ENCODE measurements around the gene LITAFD.

Gene LITAFD

GRCh38 chr16:8929086-8929748 is 47.1 kb downstream of the LITAFD start:
- Histone ChIP-seq H3K9me2 (replicated peaks; ENCODE audit: control insufficient read depth, low read length) (no peaks in the 10 kb centered on the region), H3K4me2 (ENCODE audit: low read length) (no peak overlapping the region), H3F3A (ENCODE audit: control insufficient read depth, insufficient read depth) (no peaks in the 10 kb centered on the region), H3K27me3 (ENCODE audit: control insufficient read depth, low read length) (no peaks in the 10 kb centered on the region), H3K79me2 (ENCODE audit: control insufficient read depth, low read length) (peaks cover 99% of the 10 kb centered on the region), H3K4me3 (ENCODE audit: low read length) (no peak overlapping the region), H3K9me3 (ENCODE audit: control insufficient read depth, insufficient read depth, low read length) (no peaks in the 10 kb centered on the region), H4K20me1 (ENCODE audit: control insufficient read depth, insufficient read depth, low read depth, low read length) (peaks cover 52% of the 10 kb centered on the region), H3K36me3 (ENCODE audit: control insufficient read depth, low read length) (peaks cover 64% of the 10 kb centered on the region), H3K27ac (ENCODE audit: low read depth, low read length) (no peak overlapping the region), H3K4me1 (ENCODE audit: control insufficient read depth, low read length) (peaks cover 8% of the 10 kb centered on the region; the same call in 1 of the 2 replicates)
- no peak for TF ChIP-seq CTCF (IDR thresholded peaks at IDR 0.05; ENCODE audit: low read depth, low read length, poor library complexity, severe bottlenecking)
- no peak for TF ChIP-seq EZH2phosphoT487 (IDR thresholded peaks at IDR 0.05; ENCODE audit: borderline replicate concordance, low read length)

DNA sequence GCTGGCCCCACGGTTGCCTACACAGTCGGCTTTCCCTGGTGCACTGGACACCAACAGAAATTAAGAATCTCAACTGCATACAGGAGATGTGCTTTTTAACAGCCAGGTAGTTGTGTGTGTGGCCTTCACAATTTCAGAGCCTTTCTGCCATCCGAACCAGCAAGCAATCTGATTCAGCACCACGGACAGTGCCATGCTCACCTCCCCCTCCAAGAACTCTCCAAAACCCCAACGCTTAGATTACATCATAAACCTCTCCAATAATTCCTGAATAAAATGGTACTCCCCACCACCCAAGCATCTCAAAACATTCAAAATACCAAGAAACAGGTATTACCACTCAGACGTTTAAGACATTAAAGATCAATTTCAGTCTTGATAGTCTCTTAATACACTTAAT is 49.7 kb downstream of the LITAFD start:
- H4K20me1 ChIP-seq (ENCODE audit: control insufficient read depth, insufficient read depth, low read depth, low read length), result peaks cover 65% of the 10 kb centered on the region

GRCh38 chr16:8934601-8935000 is 52.5 kb downstream of the LITAFD start:
- TF ChIP-seq CTCF (IDR thresholded peaks at IDR 0.05; ENCODE audit: low read depth, low read length, poor library complexity, severe bottlenecking) (no peak), EZH2phosphoT487 (IDR thresholded peaks at IDR 0.05; ENCODE audit: borderline replicate concordance, low read length) (no peak)
- H3K4me3 ChIP-seq (ENCODE audit: low read length), result no peak overlapping the region
- H3K27me3 ChIP-seq (ENCODE audit: control insufficient read depth, low read length), result no peaks in the 10 kb centered on the region
- no peak overlapping the region for H3K4me2 ChIP-seq (ENCODE audit: low read length)
- H3K4me1 ChIP-seq (ENCODE audit: control insufficient read depth, low read length), result peaks cover 56% of the 10 kb centered on the region
- H3K27ac ChIP-seq (ENCODE audit: low read depth, low read length), result no peak overlapping the region
- H3K36me3 ChIP-seq (ENCODE audit: control insufficient read depth, low read length), result peaks cover 24% of the 10 kb centered on the region
- H3K79me2 ChIP-seq (ENCODE audit: control insufficient read depth, low read length), result peaks cover 100% of the 10 kb centered on the region
- no peaks in the 10 kb centered on the region for H3K9me3 ChIP-seq (ENCODE audit: control insufficient read depth, insufficient read depth, low read length)
- peaks cover 83% of the 10 kb centered on the region for H4K20me1 ChIP-seq (ENCODE audit: control insufficient read depth, insufficient read depth, low read depth, low read length)
- no peaks in the 10 kb centered on the region for H3K9me2 ChIP-seq (replicated peaks; ENCODE audit: control insufficient read depth, low read length)
- H3F3A ChIP-seq (ENCODE audit: control insufficient read depth, insufficient read depth), result peaks cover 9% of the 10 kb centered on the region

More for the DNA sequence above, 49.7 kb downstream of the LITAFD start:
- TF ChIP-seq EZH2phosphoT487 (IDR thresholded peaks at IDR 0.05; ENCODE audit: borderline replicate concordance, low read length), result no peak
- Histone ChIP-seq H3F3A (ENCODE audit: control insufficient read depth, insufficient read depth) (0 out of 2 replicates have a peak, but pooled peaks cover 2% of the 10 kb centered on the region), H3K4me2 (ENCODE audit: low read length) (no peak overlapping the region), H3K36me3 (ENCODE audit: control insufficient read depth, low read length) (peaks cover 46% of the 10 kb centered on the region), H3K4me1 (ENCODE audit: control insufficient read depth, low read length) (peaks cover 29% of the 10 kb centered on the region), H3K9me3 (ENCODE audit: control insufficient read depth, insufficient read depth, low read length) (no peaks in the 10 kb centered on the region), H3K27ac (ENCODE audit: low read depth, low read length) (no peak overlapping the region), H3K27me3 (ENCODE audit: control insufficient read depth, low read length) (no peaks in the 10 kb centered on the region), H3K9me2 (replicated peaks; ENCODE audit: control insufficient read depth, low read length) (no peaks in the 10 kb centered on the region), H3K79me2 (ENCODE audit: control insufficient read depth, low read length) (peaks cover 100% of the 10 kb centered on the region), H3K4me3 (ENCODE audit: low read length) (no peak overlapping the region)
